GM21528 (cell line): ENCODE data around the gene EEFSEC.

Source experiments
- ATAC-seq: cut with Tn5 transposase; IDR thresholded peaks from one replicate; pipeline ENCODE4 v1.9.1; 2021; ENCODE audit warnings: mild to moderate bottlenecking, moderate library complexity; ENCODE audit not compliant: unreplicated experiment, low FRiP score

EEFSEC gene

DNA sequence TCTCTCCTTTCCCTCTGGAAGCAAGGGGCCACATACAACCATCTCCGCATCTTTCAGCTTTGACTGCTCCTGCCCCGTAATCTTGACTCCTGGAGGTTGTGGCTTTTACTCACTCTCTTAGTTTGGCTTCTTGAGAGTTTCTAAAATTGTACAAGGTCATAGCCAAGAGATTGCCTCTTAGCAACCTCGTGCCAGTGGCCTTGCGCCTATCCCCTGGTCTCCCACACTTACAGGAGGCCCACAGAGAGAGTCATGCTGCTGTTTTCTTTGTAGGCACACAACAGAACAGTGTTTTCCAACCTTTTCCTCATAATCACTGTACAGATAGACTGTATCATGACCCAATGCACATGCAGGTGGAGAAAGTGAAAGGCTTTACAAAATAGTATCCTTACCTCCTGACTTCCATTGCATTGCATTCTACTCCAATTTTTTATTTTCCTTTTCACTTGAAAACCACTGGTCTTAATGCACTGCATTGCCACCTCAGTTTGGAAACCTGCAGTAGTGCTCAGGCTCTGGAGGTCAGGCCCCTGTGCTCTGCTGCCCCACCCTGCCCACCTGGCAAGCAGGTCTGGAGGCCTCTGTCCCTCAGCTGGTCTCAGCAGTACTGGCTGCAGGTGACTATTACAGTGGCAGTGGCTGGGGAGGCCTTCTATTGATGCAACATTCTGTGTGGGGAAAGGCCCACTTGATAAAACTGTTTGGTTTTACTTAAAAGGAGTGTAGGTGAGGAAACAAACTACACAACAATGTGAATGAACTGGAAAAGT lies 157.2 kb downstream of the EEFSEC start:
- ATAC-seq: no peak

DNA sequence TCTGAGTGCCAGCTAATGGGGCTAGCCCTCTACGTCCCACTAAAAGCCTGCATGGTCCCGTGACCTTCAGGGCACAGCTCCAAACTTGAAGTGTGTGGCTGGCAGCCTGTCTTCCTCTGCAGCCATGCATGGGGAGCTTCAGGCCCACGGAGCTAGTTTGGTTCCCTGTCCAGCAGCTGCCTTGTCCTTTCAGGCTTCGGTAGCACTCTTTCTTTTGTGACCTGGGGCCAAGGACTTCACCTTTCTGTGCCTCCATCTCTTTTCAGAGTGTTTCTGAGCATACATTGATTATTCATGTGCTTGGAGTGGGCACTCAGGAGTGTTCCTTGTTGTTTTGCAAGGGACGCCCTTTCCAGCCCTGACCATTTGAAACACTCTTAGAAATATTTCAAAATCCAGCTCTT lies 158.2 kb downstream of the EEFSEC start:
- ATAC-seq: no peak

DNA sequence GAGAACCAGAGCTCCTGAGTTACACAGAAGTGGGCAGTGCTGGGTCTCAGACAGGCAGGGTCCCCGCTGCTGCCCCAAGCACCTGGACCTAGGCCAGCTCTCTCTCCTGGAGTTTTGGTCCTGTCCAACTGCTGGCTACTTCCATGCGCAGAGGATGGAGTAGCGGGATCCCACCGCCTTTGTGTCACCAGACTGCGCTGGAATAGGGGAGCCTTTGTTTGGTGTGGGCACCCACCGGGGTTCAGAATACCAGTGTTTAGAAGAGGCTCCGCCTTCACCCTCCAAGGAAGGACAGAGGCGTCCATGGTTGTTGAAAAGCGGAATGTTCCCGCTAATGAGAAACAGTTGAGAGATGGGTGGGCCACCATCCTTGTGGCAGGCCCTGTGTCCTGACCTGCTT lies 159.0 kb downstream of the EEFSEC start:
- ATAC-seq: no peak

DNA sequence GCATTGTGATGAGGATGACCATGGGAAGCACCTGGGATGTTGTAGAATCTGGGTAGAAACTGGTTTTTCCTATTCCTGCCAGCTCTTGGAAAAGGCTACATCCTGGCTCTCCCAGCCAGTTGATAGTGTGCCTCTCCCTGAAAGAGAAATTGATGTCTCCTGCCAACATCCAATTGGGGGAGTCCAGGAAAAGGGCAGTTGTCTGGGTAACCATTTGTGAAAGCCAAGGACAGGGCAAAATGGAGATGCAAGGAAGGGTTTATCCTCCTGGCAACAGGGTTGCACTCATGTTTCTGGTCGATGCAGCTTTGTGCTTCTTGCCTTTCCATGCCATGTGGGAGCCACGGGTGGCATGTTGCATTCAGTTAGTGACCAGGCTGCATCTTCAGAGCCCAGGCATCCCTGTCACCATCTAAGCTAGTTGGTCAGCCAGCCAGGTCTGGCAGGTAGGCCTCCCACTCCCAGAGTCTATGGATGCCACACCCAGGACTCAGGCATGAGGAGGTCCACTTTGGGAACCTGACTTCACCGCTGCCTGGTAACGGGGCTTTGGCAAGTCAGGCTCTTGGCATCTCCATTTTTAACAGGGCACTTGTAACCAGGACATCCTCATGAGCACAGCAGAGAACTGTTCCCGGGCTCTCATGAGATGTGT lies 159.9 kb downstream of the EEFSEC start:
- no peak for ATAC-seq

DNA sequence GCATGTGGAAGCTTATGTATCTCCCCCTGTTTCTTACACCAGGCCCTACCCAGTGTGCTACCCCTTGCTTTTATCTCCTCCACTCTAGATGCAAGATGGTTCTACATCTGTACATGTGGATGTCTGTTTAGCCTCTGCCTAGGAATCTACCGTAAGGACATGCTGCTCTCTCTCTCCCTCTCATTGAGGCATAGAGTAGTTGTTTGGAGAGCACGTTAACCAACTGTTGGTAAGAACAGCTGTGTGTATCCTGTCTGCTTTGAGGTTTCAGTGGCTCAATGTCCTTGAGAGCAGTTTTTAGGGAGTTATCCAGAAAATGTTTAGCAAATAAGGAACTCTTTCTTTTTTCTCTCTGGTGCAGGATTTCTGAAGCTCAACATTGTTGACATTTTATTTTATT lies 160.7 kb downstream of the EEFSEC start:
- no peak for ATAC-seq

DNA sequence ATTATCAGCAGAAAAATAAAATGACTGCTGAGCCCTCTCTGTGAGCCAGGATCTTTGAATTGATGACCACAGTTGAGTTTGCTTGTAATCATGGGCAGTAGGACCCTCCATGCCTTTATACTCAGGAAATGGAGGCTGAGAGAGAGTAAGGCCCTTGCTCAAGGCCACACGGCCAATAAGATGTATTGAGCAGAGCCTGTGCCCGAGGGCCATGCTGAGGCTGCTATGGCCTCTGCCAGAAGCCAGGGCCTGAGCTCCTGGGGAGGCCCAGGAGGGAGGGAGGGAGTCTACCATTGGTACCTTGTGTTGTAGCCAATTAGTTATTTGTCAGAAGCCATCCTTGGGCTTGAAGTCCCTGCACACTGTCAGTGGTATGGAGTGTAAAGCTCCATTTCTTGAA lies 162.0 kb downstream of the EEFSEC start:
- ATAC-seq: no peak

DNA sequence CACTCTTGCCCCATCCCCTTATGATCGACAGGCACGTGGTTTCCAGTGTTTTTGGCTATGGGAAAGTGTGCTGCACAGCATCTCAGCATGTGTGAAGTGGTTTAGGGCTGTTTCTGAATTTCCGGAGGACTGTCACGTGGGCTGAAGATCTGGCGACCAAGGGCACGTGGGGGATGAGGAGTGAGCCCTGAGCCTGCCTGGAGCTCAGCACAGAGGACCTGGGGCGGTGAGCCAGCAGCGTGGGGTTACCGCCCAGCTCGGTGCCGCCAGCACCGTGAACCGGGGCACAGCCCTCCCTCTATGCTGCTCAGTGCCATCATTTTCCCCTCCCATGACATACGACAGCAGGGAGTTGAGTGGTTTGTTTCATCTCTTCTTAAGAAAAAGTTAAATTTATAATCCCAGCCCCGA lies 163.2 kb downstream of the EEFSEC start:
- ATAC-seq: no peak

DNA sequence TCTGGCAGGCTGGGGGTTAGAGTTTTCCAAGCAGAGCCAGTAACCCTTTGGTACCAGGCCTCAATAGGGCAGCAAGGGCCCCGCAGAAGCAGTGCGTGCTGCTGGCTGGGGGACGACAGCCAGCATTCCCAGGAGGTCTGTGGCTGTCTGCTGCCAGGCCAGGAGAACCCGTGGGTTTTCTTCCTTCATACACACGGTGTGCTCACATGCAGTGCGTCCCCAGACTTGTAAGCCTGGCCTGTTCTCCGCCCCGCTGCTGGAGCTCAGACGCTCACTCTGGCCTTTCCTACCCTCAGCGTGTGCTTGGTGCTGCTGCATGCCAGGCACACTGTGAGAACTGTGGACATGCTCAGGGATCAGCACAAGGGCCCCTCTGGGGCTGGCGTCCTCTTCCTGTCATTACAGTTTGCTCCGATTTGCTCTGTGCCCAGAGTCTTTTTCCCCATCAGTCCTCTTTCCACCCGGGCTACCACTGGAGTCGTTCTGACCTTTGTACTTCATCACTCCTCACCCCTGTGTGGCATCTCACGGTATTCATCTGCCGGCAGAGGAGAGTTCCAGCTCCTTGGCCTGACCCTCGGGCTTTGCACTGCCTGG lies 163.9 kb downstream of the EEFSEC start:
- no peak for ATAC-seq

DNA sequence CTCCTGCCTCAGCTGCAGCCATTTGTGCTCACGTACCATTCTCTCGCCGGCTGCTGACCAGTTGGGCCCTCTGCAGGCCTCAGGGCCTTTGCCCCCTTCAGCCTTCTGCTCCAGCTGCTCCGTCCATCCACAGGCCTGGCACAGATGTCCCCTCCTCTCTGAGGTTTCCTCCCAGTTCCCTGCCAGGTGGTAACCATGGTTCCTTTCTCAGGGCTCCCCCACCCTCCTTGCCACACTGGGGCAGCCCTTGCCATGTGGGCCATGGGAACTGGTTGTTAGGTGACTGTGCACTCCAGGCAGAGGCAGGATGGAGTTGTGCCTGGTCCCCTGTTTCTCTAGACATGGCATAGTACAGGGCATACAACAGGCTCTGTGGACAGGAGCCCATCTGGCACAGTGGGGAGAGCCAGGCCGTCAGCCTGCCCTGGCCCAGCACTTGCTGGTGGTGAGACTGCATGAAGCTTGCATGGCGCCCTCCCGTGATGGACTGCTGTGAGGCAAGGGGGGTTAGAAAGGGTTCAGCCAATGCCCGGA lies 164.5 kb downstream of the EEFSEC start:
- no peak for ATAC-seq

DNA sequence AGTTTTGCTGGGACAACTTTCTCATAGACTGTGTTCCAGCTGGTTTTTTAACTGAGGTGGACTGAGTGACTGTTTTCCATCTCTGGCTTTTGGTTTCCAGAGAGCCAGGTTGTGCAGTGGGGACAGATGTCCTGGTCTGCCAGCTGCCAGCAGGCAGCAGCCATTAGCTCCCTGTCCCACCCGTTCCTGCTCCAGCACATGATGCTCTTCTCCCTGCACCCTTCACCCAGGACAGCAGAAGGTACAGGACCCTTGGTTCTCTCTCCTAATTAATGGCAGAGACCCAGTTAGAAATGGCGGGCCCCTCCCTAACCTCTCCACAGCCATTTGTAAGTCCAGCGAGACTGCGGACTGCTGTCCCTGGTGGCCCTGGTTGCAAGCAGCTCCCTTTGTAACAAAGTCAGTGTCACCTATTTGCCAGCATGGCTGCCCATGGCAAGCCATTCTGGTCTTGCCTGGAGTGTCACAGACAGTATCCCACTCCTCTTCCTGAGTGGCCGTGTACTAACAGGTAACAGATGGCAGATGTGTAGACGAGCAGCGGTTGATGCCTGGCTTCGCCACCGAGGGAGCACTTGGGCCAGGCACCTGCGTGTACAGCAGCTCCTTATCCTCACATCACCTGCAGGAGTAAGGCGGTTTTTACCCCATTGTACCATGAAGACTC lies 165.1 kb downstream of the EEFSEC start:
- no peak for ATAC-seq

DNA sequence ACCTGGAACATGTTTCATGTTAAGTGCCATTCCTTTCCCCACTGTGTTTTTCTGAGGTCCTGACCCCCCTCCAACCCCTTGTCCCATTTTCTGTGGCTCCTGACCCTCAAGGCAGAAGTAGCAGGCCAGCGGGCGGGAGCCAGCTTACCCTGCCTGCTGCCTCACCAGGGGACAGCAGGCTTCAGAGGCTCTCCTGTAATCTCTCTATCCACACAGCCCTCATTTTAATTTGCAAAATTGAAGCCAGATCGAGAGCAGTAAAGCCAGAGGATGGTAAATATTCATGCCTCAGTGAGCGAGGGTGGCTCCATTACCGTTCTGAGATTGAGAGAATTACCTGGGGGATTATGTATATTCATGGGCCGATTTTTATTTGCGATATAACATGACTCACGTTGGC lies 165.8 kb downstream of the EEFSEC start:
- ATAC-seq: no peak

DNA sequence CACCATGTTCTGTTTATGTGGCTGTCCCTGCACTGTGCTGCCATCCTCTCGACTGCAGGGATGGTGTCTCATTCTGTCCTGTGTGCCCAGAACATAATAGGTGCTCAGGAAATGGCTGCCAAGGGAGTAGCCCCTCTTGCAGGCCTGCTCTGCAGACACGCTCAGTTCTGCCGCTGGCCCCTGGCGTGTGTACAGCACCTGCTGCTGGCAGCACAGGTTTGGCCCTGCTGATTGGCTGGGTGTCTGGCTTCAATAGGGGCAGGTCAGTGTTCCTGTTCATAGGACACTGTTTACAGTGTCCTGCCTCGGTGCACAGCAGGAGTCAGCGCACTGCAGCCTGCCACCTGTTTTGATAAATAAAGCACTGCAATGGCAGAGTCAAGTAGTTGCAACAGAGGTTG lies 166.5 kb downstream of the EEFSEC start:
- no peak for ATAC-seq

DNA sequence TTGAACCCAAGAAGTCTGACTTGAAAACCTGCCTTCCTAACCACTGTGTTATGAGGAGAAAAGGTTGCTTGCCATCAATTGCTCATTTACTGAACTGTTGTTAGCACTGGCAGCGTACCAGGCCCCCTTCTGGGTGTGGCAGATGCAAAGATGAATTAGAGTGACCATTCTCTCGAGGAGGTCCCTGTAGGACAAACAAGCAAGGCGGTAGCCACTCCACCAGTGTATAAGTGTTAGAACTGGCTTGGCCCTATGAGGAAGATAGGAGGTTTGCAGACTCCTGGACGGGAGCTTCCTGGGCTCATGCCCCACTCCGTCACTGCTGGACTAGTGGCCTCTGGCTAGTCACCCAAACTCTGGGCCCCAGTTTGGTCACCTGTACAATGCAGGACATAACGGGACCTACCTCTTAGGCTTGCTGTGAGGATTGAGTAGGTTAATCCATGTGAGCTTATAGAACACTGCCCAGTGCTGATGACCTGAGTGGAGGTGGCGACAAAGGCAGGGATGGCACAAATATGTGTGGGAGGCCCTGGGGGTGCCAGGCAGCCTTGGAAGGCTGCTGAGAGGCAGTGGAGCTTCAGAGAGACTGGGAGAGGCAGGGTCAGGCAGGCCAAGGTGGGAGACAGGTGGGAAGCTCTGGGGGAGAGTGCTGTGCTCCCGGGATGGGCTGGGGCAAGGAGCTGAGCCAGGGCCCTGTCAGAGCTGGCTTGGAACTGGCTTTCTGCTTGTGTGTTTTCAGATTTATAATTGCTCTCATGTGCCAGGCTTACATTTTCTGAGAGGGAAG lies 167.5 kb downstream of the EEFSEC start:
- ATAC-seq: no peak

DNA sequence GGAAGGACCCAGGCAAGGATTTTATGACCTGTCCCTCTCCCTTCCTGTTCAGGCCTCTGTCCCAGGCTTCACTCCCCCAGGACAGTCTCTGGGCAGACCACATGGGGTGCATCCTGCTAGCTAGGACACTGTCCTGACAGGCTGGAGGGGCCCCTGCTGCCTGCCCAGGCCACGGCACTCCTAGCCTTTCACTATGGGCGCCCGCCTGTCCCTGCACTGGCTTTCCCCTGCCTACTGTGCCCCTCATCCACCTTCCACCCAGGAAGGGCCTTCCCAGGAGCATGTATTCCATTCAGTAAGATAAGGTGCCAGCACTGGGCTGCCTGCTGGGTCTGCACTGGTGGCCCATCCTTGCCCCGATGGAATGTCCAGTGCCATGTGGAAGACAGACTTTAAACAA lies 168.1 kb downstream of the EEFSEC start:
- ATAC-seq: no peak

DNA sequence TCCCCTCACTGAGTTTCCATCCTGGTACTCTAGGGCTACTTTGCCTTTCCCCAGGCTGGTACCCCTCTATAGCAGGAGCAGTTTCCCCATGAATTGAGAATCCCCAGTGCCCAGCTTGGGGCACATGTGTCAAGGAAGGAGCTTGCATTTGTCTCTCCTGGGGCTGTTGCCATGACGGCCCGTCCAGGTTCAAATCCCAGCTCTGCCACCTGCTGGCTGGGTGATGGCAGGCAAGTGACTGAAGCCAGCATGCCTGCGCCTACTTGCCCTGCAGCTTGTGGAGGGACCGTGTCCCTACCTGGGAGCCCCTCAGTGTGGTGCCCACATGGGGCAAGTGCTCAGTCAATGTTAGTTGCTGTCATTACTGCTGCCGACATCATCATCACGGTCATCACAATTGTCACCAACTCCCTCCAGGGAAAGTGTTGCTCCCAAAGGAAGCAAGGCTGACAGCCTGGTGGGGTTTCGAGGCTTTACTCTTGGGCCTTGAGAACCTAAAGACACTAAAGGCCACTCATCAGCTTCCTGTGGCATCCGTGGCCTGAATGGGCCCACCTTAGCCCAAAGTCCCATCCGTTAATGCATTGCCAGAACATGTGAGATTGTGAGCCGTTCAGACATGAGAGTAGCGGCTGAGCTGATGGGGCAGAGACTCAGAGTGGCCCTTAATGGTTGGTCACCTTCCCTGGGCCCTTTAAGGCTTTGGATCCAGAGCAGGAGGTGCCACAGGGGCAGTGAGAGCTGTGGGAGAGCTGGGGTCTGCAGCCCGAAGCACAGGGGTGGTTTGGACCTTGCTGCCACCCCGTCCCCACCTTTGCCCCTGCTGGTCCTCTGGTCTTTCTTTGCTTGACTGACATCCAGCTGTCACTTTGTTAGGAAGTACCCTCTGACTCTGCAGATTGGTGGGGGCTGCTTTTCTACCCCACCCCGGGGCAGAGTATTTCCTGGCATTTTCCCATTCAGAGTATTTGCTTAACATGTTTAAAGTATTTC lies 169.0 kb downstream of the EEFSEC start:
- no peak for ATAC-seq

DNA sequence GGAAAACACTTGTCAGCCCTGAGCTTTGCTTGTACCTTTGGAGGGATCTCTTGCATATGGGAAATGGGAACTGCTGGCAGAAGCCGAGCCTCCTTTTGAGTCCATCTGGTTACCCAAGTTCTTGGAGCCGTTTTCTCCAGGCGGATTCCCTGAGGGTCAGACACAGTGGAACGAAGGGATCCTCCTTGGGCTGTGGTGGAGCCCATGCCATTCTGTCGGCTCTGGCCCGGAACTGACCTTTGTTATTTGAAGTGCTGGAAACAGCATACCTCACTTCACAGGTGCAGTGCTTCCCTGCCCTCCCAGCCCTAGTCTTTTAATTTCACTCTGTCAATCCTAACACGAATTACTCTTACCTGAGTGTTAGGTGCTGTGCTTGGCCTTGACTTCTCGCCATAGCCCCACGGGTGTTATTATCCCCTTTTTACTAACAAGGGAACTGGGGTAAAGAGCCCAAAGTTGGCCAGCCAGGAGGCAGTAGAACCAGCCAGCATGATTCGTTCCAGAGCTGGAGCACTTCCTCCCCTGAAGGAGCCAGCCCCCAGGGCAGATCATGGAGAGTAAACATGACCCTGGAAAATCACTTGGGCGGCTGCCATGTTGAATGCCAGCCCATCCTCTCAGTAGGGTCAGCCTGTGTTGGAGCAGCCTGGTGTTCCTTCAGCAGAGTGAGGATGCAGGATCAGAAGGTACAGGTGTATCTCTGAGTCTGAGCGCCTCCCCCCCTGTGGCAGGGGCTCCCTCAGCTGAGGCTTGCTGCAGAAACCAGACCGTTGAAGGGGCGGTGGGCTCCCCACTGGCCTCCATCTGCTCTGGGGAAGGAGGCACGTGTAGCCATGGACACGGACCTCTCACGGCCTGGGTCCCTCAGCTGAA lies 170.2 kb downstream of the EEFSEC start:
- ATAC-seq: no peak

DNA sequence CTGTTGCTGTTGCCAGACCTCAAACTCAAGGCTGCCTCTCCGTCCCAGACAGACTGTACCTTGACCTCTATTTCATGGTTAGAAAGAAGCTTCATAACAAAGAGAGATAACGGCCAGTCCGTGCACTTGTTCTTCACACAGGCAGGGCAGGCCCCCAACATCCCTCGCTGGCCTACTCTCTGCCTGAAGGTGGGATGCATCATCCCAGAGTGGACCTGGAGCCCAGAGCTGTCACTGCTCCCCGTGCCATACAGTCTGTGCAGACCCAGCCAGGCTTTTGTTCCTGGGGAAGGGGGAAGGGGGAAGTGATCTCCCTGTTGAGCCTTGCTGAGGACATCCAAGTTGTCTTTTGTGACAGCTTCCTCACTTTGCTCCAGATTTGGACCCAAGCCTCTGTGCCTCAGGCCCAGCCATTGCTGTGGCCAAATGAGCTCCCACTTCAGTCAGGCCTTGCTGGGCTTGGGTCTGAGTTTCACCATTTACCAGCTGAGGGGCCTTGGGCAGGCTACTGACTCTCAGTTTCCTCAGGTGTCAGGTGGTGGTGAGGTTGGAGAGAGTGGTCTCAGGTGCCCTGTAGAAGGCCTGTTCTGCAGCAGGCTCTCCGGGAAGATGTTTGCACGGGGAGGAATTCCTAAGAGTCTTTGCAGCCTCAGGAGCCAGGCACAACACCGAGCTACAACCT lies 171.8 kb downstream of the EEFSEC start:
- ATAC-seq: no peak
